IMR-90 (cell line): ENCODE data around the gene SLC18A2. TPM values are rescaled to one million over a fixed set of nuclear protein-coding genes. Genes with fewer than 3 reads are reported as not detected.

ENCODE experiments used
- ATAC-seq: fragments of 200-7000 bp; cut with Tn5 transposase; 2 replicates; pipeline ENCODE4 v1.9.1; 2020; ENCODE audit warnings: low read depth, mild to moderate bottlenecking, moderate library complexity
- BruUV-seq: library from RNA; stranded (reverse); fragments of 400-500 nt; replicated peaks from 2 replicates; lab custom pipeline; 2021; lab: Mats Ljungman, UMichigan
- CTCF ChIA-PET: fragments of 300-600 bp; formaldehyde crosslinking; extraction: SDS; loops from one replicate; lab custom pipeline; 2021; ENCODE audit warnings: antibody characterized with exemption; lab: Yijun Ruan, JAX
- POLR2A ChIA-PET: fragments of 300-600 bp; sonication (Branson Sonifier 250); formaldehyde crosslinking; loops from one replicate; lab custom pipeline; 2022; ENCODE audit warnings: antibody characterized with exemption; ENCODE audit not compliant: unreplicated experiment; lab: Charles Lee
- DNase-seq: peaks from one replicate; pipeline ENCODE4 v3.0.0; 2013
- H2AFZ ChIP-seq: replicated peaks from 2 replicates; pipeline ENCODE3; 2013; ENCODE audit warnings: low read length, mild to moderate bottlenecking; ENCODE audit not compliant: poor library complexity
- H2AK5ac ChIP-seq: 2 replicates; pipeline ENCODE4 v1.6.1; 2013; ENCODE audit warnings: low read depth, low read length, inconsistent platforms
- H2AK9ac ChIP-seq: replicated peaks from 2 replicates; pipeline ENCODE3; 2013; ENCODE audit warnings: mild to moderate bottlenecking, low read depth, low read length, moderate library complexity; ENCODE audit not compliant: poor library complexity
- H2BK120ac ChIP-seq: 2 replicates; pipeline ENCODE4 v1.6.1; 2013; ENCODE audit warnings: low read depth, low read length, inconsistent platforms
- H2BK15ac ChIP-seq: 3 replicates; pipeline ENCODE4 v1.6.1; 2013; ENCODE audit warnings: low read depth, low read length, inconsistent platforms
- H2BK20ac ChIP-seq: 2 replicates; pipeline ENCODE4 v1.6.1; 2013; ENCODE audit warnings: low read depth, mild to moderate bottlenecking, inconsistent platforms, low read length, moderate library complexity
- H2BK5ac ChIP-seq: 2 replicates; pipeline ENCODE4 v1.6.1; 2013; ENCODE audit warnings: mild to moderate bottlenecking, low read depth, low read length, inconsistent platforms; ENCODE audit not compliant: poor library complexity, severe bottlenecking
- H3K14ac ChIP-seq: replicated peaks from 2 replicates; pipeline ENCODE4 v1.6.1; 2013; ENCODE audit warnings: low read depth, low read length, inconsistent platforms
- H3K18ac ChIP-seq: 2 replicates; pipeline ENCODE4 v1.6.1; 2013; ENCODE audit warnings: low read depth, low read length, control low read depth
- H3K23ac ChIP-seq: 2 replicates; pipeline ENCODE4 v1.6.1; 2013; ENCODE audit warnings: low read depth, low read length, inconsistent platforms
- H3K27ac ChIP-seq: 2 replicates; pipeline ENCODE4 v1.5.1; 2013; ENCODE audit warnings: mild to moderate bottlenecking, control low read depth, low read length; ENCODE audit not compliant: insufficient read depth
- H3K27me3 ChIP-seq: 2 replicates; pipeline ENCODE4 v1.6.1; 2013; ENCODE audit warnings: low read length; ENCODE audit not compliant: control insufficient read depth, insufficient read depth
- H3K36me3 ChIP-seq: 2 replicates; pipeline ENCODE4 v1.6.1; 2013; ENCODE audit warnings: low read length, mixed read lengths; ENCODE audit not compliant: control insufficient read depth, insufficient read depth
- H3K4ac ChIP-seq: 2 replicates; pipeline ENCODE4 v1.6.1; 2013; ENCODE audit warnings: low read depth, low read length, inconsistent platforms
- H3K4me1 ChIP-seq: 2 replicates; pipeline ENCODE4 v1.6.1; 2013; ENCODE audit warnings: low read length, mixed read lengths; ENCODE audit not compliant: control insufficient read depth, insufficient read depth
- H3K4me2 ChIP-seq: 2 replicates; pipeline ENCODE4 v1.6.1; 2013; ENCODE audit warnings: low read depth, mild to moderate bottlenecking, control low read depth, low read length, moderate library complexity
- H3K4me3 ChIP-seq: 2 replicates; pipeline ENCODE4 v1.5.1; 2013; ENCODE audit warnings: low read depth, mild to moderate bottlenecking, control low read depth, low read length, moderate library complexity; ENCODE audit not compliant: insufficient read depth
- H3K56ac ChIP-seq: 2 replicates; pipeline ENCODE4 v1.6.1; 2013; ENCODE audit warnings: low read length, inconsistent platforms; ENCODE audit not compliant: insufficient read depth; ENCODE audit errors: extremely low read depth
- H3K79me1 ChIP-seq, 2 experiments: 2 replicates each; pipeline ENCODE4 v1.6.1; 2013; ENCODE audit warnings: low read length in 2 of 2, inconsistent platforms in 1 of 2, low read depth in 1 of 2
- H3K9ac ChIP-seq: 2 replicates; pipeline ENCODE4 v1.6.1; 2013; ENCODE audit warnings: low read depth, low read length, control low read depth
- H3K9me1 ChIP-seq: 2 replicates; pipeline ENCODE4 v1.6.1; 2013; ENCODE audit warnings: low read length, inconsistent platforms; ENCODE audit not compliant: insufficient read depth
- H3K9me3 ChIP-seq: 2 replicates; pipeline ENCODE4 v1.6.1; 2013; ENCODE audit warnings: low read length; ENCODE audit not compliant: control insufficient read depth, insufficient read depth
- H4K20me1 ChIP-seq: 2 replicates; pipeline ENCODE4 v1.6.1; 2013; ENCODE audit warnings: low read length, inconsistent platforms; ENCODE audit not compliant: insufficient read depth
- H4K5ac ChIP-seq: 2 replicates; pipeline ENCODE4 v1.6.1; 2013; ENCODE audit warnings: mild to moderate bottlenecking, low read depth, low read length, control low read depth
- H4K8ac ChIP-seq, 2 experiments: 2 replicates each; pipeline ENCODE4 v1.6.1; 2013; ENCODE audit warnings: low read depth in 2 of 2, low read length in 2 of 2, control low read depth in 1 of 2, inconsistent platforms in 1 of 2
- H4K91ac ChIP-seq: 2 replicates; pipeline ENCODE4 v1.6.1; 2013; ENCODE audit warnings: low read depth, low read length, inconsistent platforms; ENCODE audit not compliant: insufficient read depth
- BHLHE40 ChIP-seq: fragments of 150-350 bp; IDR thresholded peaks from 2 replicates; pipeline ENCODE4 v1.6.1; 2016; ENCODE audit warnings: mild to moderate bottlenecking, low read depth, low read length
- CEBPB ChIP-seq: IDR thresholded peaks from 2 replicates; pipeline ENCODE4 v1.6.1; 2012; ENCODE audit warnings: low read depth, low read length, improper control_type of control experiment
- CHD1 ChIP-seq: IDR thresholded peaks from 2 replicates; pipeline ENCODE4 v1.6.1; 2012; ENCODE audit warnings: low read depth, low read length, improper control_type of control experiment
- CTCF ChIP-seq: conservative IDR thresholded peaks from 2 replicates; pipeline ENCODE4 v1.5.1; 2012; ENCODE audit warnings: mild to moderate bottlenecking, low read depth, low read length, improper control_type of control experiment
- ELK1 ChIP-seq: fragments of 150-350 bp; IDR thresholded peaks from 2 replicates; pipeline ENCODE4 v1.6.1; 2016; ENCODE audit warnings: low read depth, mild to moderate bottlenecking, low read length, moderate library complexity, borderline replicate concordance
- MAFK ChIP-seq: IDR thresholded peaks from 2 replicates; pipeline ENCODE4 v1.6.1; 2012; ENCODE audit warnings: low read depth, low read length, improper control_type of control experiment
- MAZ ChIP-seq: IDR thresholded peaks from 2 replicates; pipeline ENCODE4 v1.6.1; 2012; ENCODE audit warnings: low read depth, mild to moderate bottlenecking, low read length, improper control_type of control experiment, moderate library complexity, borderline replicate concordance
- MXI1 ChIP-seq: IDR thresholded peaks from 2 replicates; pipeline ENCODE4 v1.6.1; 2012; ENCODE audit warnings: low read depth, mild to moderate bottlenecking, low read length, moderate library complexity, borderline replicate concordance
- NFE2L2 ChIP-seq: fragments of 150-350 bp; IDR thresholded peaks from 2 replicates; pipeline ENCODE4 v1.6.1; 2016; ENCODE audit warnings: low read depth, mild to moderate bottlenecking, low read length
- POLR2A ChIP-seq: IDR thresholded peaks from 2 replicates; pipeline ENCODE4 v1.6.1; 2012; ENCODE audit warnings: mild to moderate bottlenecking, low read depth, low read length
- RAD21 ChIP-seq: IDR thresholded peaks from 2 replicates; pipeline ENCODE4 v1.6.1; 2012; ENCODE audit warnings: low read length, improper control_type of control experiment
- RCOR1 ChIP-seq: IDR thresholded peaks from 2 replicates; pipeline ENCODE4 v1.6.1; 2012; ENCODE audit warnings: mild to moderate bottlenecking, low read length, improper control_type of control experiment; ENCODE audit not compliant: insufficient replicate concordance
- RFX5 ChIP-seq: IDR thresholded peaks from 2 replicates; pipeline ENCODE4 v1.8.0; 2012; ENCODE audit warnings: low read depth, mild to moderate bottlenecking, low read length, moderate library complexity
- SMC3 ChIP-seq: fragments of 150-350 bp; IDR thresholded peaks from 2 replicates; pipeline ENCODE4 v1.6.1; 2016; ENCODE audit warnings: low read depth, mild to moderate bottlenecking, antibody characterized with exemption, low read length, moderate library complexity
- USF2 ChIP-seq: fragments of 150-350 bp; IDR thresholded peaks from 2 replicates; pipeline ENCODE4 v1.6.1; 2017; ENCODE audit warnings: mild to moderate bottlenecking, antibody characterized with exemption, low read length, low read depth
- WGBS, 2 experiments: methylation state at CpG; one replicate each; pipeline versions ENCODE4 v1.1.5 to v1.1.7; 2013; ENCODE audit warnings: missing lambda C conversion rate in 2 of 2; ENCODE audit not compliant: insufficient read length in 1 of 2; ENCODE audit errors: extremely low coverage in 2 of 2; 5-methylcytosine and 5-hydroxymethylcytosine counted together
- dilution Hi-C: fragments of 300-500 bp; cut with HindIII; formaldehyde crosslinking; loops from one replicate; pipeline ENCODE4 v1.14.3; 2018; ENCODE audit warnings: low sequenced_read_pairs; ENCODE audit not compliant: unreplicated experiment
- in situ Hi-C: fragments of 300-500 bp; cut with MboI; formaldehyde crosslinking; loops from 3 replicates; pipeline ENCODE4 v1.14.3; 2019; ENCODE audit warnings: low sequenced_read_pairs, inconsistent platforms, mixed read lengths
- intact Hi-C: fragments of 100-400 bp; cut with micrococcal nuclease; formaldehyde crosslinking; loops from 2 replicates; pipeline ENCODE4 v1.10.0; 2022
- polyA plus RNA-seq, 3 experiments: library from polyadenylated mRNA; depleted of rRNA; stranded (reverse); fragments of >200 nt; gene quantifications; 2 replicates each; pipeline ENCODE4 v1.2.3, GENCODE V29; 2012; ENCODE audit warnings: low replicate concordance in 1 of 3
- total RNA-seq: library from RNA; depleted of rRNA; stranded (reverse); fragments of >200 nt; gene quantifications from 2 replicates; pipeline ENCODE4 v1.2.3, GENCODE V29; 2012

The SLC18A2 gene
- total and polyA plus RNA-seq, 2 of the 4 experiments (the other 2 are of a cell fraction) = not detected

GRCh38 chr10:117239051-117239450, 1.9 kb upstream of the SLC18A2 start:
- Histone ChIP-seq H3K23ac (no peak overlapping the region), H3K4ac (no peak overlapping the region), H2AFZ (no peak overlapping the region), H3K4me1 (no peaks in the 10 kb centered on the region), H3K9me1 (no peaks in the 10 kb centered on the region), H4K91ac (no peak overlapping the region), H3K56ac (no peak overlapping the region), H3K36me3 (no peaks in the 10 kb centered on the region), H3K14ac (no peak overlapping the region), H3K9ac (no peak overlapping the region), H4K20me1 (no peaks in the 10 kb centered on the region), H3K4me2 (no peak overlapping the region), H3K4me3 (no peak overlapping the region), H2AK9ac (no peak overlapping the region), H2AK5ac (no peak overlapping the region), H4K8ac (no peak overlapping the region), H3K27me3 (peaks cover 39% of the 10 kb centered on the region), H2BK120ac (no peak overlapping the region), H3K18ac (no peak overlapping the region), H3K79me1 (no peaks in the 10 kb centered on the region), H3K9me3 (no peaks in the 10 kb centered on the region), H4K5ac (no peak overlapping the region), H2BK15ac (no peak overlapping the region), H3K27ac (no peak overlapping the region), H2BK20ac (no peak overlapping the region), H2BK5ac (no peak overlapping the region)
- CTCF ChIA-PET = no interaction called here
- DNase-seq (no peak), ATAC-seq (no peak)
- dilution Hi-C loops = no loop called here
- WGBS, 2 experiments = 77% methylated on average over 4 of the region's 8 CpGs; no CpG with 5 or more reads in 1 of the 2 experiments
- TF ChIP-seq NFE2L2 (no peak), CEBPB (no peak), CHD1 (no peak), MAFK (no peak), CTCF (no peak), BHLHE40 (no peak), SMC3 (no peak), MAZ (no peak), USF2 (no peak), ELK1 (no peak), RCOR1 (no peak), RFX5 (no peak), RAD21 (no peak), POLR2A (no peak), MXI1 (no peak)
- intact Hi-C loops = loop anchor here (5.0 kb wide), 1 partner anchor 73 kb away; no protein-coding TSS in a partner anchor
- in situ Hi-C loops = no loop called here
- BruUV-seq = no TSS peak
- POLR2A ChIA-PET = no interaction called here
